Endothelial cell of coronary artery (primary cell): ENCODE measurements around the gene ZXDB. TPM values are rescaled to one million over a fixed set of nuclear protein-coding genes. Genes with fewer than 3 reads are reported as not detected.

Experiments
- total RNA-seq: library from RNA; depleted of rRNA; stranded (reverse); fragments of >200 nt; gene quantifications from 2 replicates; pipeline ENCODE4 v1.2.3, GENCODE V29; 2014

The ZXDB gene
- total RNA-seq: 7.8 and 12.8 TPM in 2 replicates

DNA sequence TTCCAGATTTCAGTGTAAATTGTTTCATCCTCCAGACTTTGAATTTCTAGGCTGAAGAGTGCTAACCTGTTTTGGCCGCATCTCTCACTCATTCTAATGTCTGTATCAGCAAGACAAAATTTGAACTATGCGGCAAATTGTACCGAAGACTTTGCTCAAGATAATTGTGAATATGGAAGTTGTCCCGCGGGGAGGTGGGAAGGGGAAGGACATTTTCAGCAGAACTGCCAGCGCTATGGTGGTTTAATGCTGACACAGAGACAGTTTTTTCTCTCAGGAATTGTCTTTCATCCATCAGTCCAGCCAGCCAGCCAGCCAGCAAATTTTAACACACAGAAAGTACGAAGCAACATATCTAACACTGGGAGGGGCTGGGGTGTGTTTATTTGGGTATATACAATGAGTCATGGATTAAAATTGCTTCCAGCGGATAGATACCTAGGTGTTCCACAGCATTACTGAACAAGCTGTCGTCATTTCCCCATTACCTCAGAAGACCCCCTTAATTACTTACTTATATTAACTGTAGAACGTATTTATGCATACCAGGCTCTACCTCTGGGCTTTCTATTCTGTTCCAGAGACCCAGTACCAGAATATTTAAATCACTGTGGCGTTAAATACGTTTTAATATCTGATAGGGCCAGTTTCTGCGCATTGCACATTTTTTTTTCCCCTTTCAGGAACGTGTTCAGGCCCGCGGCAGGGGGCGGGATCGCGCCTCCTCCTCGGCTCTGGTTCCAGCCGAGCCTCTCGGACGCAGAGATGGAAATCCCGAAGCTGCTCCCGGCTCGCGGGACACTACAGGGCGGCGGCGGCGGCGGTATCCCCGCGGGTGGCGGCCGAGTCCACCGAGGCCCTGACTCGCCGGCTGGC, at the start of gene ZXDB:
Gene ZXDB (plus strand): TSS at position 728 of the 876 bp plus-strand sequence. CDS start 38 bp downstream, at position 766.

Other genes with a start within 250 kb of the ZXDB start
- under 0.01 TPM in 1 of 2 replicates, not detected in the other for gene NLRP2B, start 88.2 kb downstream of the ZXDB start, total RNA-seq